Hypothalamus (tissue), 51 donors: Measurements from ENCODE around the gene PMS1.

Source experiments
- DNase-seq, 51 donors: peaks; one replicate each; lab custom pipeline; 2025; lab: John Stamatoyannopoulos, UW

PMS1 gene

GRCh38 chr2:189916651-189917050 is 132.4 kb downstream of the PMS1 start:
- DNase-seq, result no peak
